HG02852 (cell line): ENCODE measurements around the gene STAC2.
"Not testable (repeated sequence)": the region's sequence is repeated elsewhere in the genome, so short reads cannot be mapped to it uniquely, and the experiment has no call there.

ENCODE experiments used
- ATAC-seq: cut with Tn5 transposase; IDR thresholded peaks from one replicate; pipeline ENCODE4 v1.9.1; 2021; ENCODE audit warnings: mild to moderate bottlenecking, moderate library complexity; ENCODE audit not compliant: unreplicated experiment

STAC2 gene

DNA sequence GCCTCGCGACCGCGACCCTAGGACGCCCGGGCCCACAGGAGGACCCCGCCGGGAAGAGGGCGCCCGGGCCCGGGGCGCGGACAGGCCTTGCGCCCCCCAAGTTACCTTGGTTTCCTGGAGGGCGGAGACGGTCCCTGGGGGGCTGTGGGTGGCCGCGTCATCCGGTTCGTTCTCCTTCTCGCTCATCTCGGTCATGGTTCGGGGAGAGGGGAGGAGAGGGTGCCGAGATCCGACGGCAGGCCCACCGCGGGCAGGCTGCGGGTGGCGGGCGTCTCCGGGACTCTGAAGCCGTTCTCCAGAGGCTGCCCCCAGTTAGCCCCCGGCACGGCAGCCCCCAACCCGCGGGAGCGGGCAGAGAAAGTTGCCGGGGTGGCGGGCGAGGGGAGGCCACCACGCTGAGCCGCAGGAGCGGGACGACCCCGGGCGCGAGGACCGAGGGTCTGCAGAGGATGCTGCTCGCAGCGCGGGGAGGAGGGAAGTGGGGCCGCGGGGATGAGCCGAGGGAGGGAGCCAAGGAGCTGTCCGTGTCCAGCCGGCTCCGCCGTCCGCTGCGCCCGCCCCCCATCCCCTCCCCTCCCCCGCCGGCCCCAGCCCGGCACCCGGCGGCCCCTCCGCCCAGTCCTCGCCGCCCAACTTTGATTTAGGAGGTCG is at the start of gene STAC2:
Gene STAC2 (minus strand): TSS at position 638 of the 651 bp plus-strand sequence. CDS start 443 bp downstream, at position 195.
- ATAC-seq, result no peak

- ATAC-seq, result no peak
Observed at GRCh38 chr17:39271546-39271945, 45.8 kb upstream of the STAC2 start.

DNA sequence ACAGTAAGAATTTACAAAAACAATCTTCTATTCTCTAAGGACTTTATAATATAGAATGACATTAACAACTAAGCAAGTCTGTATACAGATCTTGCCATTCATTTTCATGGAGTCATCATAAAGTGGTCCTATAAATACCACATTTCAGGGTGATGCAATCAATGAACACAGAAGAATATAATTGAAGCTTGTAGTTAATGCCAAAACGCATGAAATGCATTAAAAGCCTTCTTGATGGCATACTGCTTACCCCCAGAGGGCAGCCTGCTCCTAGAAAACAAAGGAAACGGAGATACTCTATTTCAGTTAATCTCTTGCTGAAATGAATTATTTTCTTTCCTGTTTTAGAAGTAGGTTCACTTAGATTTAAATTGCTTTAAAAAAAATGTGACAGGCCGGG is 45.2 kb upstream of the STAC2 start:
- no peak for ATAC-seq

DNA sequence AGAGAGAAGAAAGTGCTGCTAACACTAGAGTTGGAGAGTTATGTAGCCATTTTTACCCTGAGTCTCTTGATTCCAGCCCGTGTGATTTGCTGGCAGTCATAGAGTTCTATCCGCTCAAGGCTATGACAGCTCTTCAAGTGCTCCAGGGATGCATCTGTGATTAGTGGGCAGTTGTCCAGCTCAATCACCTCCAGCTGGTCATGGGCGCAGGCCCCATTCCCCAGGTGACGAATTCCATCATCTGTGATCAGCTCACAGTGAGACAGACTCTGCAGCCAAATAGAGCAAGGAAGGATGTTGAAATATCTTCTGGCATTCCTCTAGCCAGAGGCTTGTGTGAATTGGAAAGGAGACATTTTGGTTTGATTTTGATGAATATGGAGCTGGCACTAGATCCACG is 38.4 kb upstream of the STAC2 start:
- ATAC-seq, result no peak

DNA sequence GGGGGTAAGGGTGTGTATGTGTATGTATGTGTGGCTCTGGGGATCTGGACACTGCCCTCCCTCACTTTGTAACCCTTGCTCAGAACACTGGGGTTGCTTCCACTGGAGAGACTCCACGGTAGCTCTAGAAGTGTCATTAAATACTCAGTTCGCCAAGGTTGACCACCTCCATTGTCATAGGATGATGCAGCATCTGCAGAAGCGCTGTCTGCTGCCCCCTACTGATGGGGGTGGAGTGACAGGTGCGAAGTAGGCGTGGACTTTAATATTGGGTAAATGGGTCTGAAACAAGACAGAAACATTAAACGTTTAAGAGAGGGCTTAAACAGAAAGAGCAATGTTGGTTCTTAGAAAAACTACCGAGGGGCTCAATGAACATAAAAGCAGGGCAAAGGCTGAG is 35.5 kb upstream of the STAC2 start:
- no peak for ATAC-seq

DNA sequence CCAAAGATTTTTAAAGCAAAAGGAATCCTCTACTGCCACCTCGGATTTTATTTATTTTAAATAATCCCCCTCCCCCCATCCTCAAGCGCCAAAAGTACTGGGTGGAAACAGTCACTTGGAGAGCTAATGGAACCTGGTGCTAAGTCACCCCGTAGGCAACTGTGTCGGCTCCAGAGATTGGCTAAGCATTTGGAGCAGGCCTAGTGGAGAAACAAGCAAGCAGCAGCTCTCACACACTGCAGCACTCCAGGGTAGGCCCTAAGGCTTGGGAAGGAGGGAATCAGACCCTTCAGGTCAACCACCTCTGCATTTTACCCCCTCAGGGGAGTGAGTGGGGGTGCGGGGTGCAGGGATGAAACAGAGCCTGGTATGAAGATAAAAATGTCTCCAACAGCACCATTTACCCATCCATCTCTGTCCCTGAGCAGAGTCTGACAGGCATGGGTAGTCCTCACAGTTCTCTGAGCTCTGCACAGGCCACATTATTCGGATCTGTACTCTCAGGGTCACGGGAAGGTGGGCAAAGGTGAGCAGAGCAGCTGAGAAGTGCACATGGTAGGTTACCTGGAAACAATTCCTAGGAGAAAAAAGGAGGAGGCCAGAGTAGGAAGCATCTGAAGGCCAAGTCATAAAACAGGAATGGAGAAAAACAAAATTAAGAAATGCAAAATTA is 27.2 kb upstream of the STAC2 start:
- ATAC-seq, result no peak

DNA sequence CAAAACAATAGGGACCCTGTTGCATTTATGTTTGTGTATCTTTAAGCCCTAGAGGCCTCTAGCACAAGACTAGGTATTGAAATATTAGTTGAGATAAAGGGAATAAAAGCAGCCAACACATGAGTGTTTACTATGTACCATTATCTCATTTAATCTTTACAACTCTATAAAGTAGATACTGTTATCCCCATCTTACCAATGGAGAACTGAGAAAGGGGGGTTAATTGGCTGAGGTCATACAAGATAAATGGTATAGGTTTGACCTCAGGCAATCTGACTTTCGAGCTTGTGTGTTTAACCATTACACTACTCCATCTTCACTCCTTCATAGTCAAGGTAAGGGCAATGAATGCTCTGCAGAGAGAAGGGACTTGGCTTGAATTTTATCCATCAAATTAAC is 26.3 kb upstream of the STAC2 start:
- ATAC-seq, result no peak

DNA sequence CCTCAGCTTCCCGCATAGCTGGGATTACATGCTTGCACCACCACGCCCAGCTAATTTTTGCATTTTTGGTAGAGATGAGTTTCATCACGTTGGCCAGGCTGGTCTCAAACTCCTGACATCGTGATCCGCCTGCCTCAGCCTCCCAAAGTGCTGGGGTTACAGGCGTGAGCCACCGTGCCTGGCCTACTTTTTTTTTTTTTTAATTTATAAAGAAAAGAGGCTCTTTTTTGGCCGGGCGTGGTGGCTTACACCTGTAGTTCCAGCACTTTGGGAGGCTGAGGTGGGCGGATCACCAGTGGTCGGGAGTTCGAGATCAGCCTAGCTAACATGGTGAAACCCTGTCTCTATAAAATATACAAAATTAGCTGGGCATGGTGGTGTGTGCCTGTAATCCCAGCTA is 24.3 kb upstream of the STAC2 start:
- not testable (repeated sequence) for ATAC-seq

DNA sequence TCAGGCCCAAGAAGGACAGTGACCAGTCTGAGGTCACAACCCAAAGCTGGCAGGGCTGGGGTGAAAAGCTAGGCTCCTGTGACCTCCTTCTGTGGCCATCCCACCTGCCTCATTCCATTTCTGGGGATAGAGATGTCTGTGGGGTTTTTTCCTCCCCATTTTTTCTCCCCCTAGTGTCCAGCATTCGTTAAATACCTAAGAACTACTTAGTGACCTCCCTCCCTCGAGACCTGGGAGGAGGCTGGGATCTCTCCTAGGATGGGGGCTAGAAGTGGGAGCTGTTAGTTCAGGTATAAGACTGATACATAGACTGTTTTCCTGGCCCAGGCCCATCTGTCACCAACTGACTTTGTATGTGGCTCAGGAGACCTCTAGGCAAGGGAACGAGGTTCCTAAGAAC is 20.5 kb upstream of the STAC2 start:
- no peak for ATAC-seq

GRCh38 chr17:39244600-39245570 is 19.1 kb upstream of the STAC2 start:
- ATAC-seq, result peak; percentile 70

GRCh38 chr17:39244016-39244599 is 18.4 kb upstream of the STAC2 start:
- ATAC-seq, result no peak

- ATAC-seq, result no peak
Observed at GRCh38 chr17:39243155-39243554, 17.4 kb upstream of the STAC2 start.

DNA sequence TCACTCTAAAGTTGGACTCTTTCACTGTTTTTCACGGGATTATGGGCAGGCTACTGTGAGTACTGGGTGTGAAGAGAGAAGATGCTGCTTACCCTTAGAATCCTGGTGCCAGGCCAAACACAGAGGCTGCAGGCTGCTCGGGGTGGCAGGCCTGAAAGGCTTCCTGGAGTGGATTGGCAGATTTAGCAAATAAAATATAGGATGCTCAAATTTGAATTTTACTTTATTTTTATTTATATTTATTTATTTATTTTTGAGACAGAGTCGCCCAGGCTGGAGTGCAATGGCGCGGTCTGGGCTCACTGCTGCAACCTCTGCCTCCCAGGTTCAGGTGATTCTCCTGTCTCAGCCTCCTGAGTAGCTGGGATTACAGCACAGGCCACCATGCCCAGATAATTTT is 14.9 kb upstream of the STAC2 start:
- no peak for ATAC-seq

GRCh38 chr17:39239640-39240314 is 14.0 kb upstream of the STAC2 start:
- no peak for ATAC-seq

- ATAC-seq, result no peak
Observed at GRCh38 chr17:39238311-39238972, 12.7 kb upstream of the STAC2 start.

- ATAC-seq, result no peak
Observed at GRCh38 chr17:39237586-39237985, 11.8 kb upstream of the STAC2 start.

GRCh38 chr17:39236981-39237441 is 11.3 kb upstream of the STAC2 start:
- ATAC-seq, result no peak

DNA sequence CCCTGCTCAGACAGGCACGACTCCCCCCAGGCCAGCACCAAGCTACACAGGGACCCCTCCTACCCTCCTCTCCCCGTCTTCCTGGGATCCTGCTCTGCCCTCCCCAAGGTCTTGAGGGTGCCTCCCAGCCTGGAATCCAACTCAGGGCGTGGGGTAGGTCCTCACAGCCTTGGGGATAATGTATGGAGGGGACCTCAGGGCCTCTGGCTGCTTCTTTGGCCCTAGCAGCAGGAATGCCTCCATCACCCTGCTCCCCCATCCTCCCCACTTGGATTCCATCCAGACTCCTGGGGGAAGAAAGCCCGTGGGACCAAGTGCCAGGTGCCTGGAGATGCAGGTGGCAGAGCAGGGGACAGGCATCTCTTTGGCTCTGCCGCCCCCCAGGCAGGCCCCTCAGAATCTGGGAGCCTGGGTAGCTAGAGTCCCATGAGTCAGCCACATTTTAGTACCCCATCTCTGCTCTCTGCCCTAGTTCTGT is 10.7 kb upstream of the STAC2 start:
- ATAC-seq, result no peak

DNA sequence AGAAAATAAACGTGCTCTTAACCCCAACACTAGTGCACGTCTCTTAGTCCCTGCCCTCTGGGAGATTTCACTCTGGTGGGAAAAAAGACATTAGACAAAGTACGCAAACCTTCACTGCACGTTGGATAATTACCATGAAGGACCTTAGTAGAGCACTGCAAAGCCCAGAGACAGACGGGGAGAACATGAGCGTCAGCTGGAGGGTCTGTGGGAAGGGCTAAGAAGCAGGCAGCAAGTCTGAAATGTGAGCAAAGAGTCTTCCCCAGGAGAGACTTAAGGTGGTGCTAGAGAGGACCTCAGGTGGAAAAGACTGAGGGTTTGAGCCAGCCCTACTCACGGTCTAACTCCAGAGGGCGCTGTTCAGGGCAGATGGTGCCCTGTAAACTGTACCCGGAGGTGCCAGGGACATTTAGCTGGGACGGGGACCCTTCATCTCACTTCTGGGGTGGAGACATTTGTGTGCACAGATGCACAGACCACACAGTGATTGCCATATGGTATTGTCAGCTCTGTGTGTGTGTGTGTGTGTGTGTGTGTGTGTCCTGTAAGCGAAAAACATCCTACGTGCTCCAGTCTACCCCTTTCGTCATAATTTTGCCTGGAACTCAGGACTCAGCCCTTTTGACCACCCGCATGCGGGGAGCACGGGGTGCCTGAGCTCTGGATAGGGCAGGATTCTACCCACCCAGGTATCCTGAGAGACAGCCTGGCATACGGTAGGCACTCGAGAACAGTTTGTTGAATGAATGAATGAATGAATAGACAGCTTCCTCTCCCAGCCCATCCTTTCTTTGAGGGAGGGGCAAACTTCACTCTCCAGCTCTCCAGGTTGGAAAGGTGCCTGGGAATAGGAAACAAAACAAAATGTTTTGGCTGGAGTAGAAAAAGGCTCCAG is 10.1 kb upstream of the STAC2 start:
- no peak for ATAC-seq
